NCI-H1930 (cell line): Measurements from ENCODE around the gene DCAF8.

ENCODE experiments used
- DNase-seq, 2 experiments: peaks; one replicate each; lab custom pipeline; 2025; lab: John Stamatoyannopoulos, UW

Gene DCAF8

DNA sequence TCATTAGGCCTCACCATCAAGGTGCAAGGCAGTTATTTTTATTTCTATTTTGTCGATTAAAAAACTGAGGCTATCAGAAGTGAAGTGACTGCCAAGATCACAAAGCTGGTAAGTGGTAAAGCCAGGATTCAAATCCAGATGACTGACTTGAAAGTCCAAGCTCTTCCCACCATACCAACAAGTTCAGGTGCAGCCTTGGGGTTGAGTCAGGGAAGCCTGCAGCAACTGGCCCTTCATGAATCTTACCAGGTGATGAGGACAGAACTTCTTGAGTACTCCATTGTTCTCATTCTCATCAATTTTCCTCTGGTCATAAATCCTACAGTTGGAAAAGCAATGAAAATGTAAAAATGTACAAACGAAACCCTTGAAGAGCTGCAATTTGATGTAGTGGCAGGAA lies 37.0 kb downstream of the DCAF8 start:
- no peak for DNase-seq

DNA sequence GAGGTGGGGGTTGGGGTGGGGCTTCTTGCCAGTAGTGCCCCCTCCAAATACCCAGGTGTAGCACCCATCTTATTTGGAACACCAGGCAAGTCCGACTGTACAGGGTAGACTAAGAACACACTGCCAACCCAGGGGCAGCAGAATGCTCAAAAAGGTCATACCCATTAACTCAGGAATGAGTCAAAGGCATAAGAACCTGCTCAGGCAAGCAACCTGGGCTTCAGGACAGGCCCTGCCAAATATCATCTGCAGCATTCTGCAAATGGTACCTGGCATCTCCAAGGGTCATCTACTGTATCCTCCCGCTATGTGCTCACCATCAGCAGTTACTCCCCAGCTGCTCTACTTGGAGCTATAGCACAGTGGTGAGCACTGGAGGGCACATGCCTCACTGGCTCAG lies 37.7 kb downstream of the DCAF8 start:
- DNase-seq: no peak

DNA sequence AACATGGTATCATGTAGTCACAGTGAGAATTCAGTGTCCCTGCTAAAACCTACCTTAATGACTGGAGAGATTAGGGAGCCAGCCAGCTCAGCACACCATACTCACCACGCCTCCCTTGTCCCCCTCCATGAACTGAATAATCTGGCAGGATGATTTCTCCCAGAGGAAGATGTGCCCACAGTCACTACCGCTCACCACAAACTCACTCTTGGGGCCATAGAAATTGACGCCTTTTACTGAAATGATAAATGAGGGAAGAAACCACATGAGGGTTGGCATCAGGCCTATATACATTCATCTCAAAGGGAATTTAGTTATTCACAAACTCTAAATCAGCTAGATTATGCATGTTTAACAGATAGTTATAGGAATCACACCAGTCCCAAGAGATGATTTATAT lies 39.8 kb downstream of the DCAF8 start:
- no peak for DNase-seq

DNA sequence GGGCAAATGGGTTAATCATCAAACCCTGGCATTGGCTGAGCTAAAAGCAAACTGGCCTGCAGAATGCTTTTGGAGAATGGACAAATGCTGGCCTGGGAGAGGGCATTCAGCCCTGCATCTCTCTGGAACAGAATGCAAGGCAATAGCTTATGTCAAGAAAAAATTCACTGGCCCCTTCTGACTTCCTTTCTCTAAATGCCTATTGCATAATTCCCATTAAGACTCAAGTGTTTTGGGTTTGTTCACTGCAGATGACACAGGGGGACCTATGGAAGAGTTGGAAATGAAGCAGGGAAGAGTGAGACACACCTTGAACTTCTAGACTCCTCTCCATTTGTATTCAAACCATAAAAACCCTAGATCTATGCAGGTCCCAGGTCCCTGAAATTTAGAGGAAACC lies 41.3 kb downstream of the DCAF8 start:
- DNase-seq: no peak

DNA sequence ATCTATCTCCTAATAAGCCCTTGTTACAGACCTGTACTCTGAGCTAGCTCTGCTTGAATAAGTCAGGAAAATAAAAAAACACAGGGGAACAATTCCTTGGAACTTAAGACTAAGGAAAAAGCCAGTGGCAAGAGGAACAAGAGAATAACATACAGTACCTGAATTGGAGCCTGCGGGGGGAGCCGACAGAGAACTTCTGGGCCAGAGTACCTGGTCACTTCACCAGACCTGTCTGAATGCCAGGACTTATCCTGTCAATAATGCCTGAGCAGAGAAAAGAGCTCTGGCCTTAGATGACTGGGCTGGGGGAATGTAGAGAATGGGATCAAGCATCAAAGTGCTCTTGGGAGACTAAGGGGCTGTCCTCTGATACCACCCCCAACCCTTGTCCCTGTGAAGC lies 42.0 kb downstream of the DCAF8 start:
- DNase-seq: no peak

DNA sequence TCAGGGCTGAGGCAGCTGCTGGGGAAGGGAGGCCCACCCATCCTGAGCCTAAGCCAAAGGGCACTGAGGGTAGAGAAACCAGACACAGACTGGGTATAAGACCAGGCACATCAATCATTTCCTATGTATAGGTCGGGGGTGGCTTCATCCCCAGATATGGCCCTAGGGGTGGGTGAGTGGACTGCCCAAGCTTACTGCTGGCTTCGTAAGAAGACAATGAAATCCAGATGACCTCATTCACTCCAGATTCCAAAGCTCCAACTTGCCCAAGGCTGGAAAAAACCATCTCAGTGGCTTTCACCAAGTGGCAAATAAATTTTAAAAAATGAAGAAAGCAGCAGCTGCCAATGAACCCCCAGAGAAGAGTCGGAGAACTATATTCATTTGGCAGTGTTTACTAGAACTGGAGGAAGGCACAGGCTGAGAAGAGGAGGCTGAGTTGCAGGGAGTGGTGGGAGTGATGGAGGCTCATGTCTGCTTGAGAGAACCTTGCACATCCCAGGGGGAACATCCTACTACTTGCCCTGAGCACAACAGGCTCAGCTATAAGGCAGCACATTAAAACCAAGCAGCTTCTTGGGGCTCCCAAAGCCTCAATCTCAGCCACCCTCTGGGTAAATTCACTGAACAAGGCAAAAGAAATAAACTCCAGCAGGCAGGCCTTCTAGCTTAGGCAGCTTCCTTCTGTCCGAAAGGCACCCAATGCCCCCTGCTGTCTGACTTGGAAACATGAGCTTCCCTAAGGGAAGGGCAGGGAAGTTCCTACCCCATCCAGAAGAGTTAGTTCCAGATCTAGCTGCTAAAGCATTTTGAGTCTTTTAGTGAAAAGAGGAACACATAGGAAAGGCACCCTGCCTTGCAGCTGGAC lies 43.1 kb downstream of the DCAF8 start:
- no peak for DNase-seq

DNA sequence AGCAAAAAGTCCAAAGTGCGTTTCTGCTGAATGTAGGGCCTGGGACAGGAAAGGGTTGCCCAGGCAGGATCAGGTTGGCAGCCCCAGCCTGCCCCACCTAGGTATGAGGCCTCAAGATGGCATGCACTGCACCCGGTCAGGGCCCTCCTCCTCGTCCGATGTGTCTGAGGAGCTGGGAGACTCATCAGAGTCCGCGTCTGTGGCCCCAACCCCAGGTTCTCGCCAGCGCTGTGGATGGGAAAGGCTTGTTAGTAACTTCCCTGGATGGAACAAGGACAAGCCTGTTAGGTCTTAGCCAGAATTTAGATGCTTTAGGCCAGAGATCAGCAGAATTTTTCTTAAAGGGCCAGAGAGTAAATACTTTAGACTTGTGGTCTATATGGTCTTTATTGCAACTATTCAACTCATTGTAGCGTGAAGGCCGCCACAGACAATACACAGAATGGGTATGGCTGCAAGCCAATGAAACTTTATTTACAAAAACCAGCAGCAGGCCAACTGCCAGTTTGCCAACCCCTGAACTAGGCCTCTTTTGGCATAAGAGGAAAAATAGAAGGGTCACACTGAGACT lies 44.8 kb downstream of the DCAF8 start:
- no peak for DNase-seq

DNA sequence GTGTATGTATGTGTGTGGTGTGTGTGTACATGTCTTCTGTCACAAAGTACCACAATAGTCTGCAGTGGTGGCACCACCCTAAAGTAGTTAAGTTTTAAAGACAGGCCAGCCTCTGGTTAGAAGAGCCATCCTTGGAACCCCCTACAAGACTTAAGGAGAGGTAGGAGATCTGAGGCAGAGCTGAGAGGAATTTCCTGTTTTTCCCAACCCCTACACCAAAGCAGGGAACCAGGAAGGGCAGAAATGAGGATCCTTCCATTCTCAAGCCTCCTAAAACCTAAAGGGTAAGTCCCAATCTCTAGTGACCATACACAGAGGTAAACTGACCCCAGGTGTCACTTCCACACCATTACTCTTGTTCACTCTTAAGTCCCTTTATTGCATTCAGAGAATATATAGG lies 46.0 kb downstream of the DCAF8 start:
- no peak for DNase-seq

DNA sequence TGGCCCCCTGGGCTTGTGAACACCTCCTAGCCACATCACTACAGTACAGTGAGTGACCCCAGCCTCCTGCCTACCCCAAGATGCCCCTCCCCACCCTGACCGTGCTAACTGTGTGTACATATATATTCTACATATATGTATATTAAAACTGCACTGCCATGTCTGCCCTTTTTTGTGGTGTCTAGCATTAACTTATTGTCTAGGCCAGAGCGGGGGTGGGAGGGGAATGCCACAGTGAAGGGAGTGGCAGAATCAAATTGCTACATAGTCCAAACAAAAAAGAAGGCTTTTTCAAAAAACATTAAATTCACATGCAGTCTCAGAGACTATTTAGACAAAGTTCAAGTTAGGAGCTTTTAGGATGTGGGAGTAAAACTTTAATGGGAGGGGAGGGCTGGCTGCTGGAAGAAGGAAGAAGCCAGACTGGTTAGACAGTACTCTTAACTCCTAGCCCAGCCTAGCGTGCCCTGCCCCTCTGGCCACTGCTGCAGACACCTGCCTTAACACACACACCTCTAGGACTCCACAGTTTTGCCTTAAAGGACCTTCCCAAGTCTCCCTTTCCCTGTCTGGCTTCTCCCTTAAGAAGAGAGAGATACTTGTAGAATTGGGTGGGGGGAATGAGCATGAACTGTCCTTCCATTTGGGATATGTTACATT lies 47.7 kb downstream of the DCAF8 start:
- no peak for DNase-seq

DNA sequence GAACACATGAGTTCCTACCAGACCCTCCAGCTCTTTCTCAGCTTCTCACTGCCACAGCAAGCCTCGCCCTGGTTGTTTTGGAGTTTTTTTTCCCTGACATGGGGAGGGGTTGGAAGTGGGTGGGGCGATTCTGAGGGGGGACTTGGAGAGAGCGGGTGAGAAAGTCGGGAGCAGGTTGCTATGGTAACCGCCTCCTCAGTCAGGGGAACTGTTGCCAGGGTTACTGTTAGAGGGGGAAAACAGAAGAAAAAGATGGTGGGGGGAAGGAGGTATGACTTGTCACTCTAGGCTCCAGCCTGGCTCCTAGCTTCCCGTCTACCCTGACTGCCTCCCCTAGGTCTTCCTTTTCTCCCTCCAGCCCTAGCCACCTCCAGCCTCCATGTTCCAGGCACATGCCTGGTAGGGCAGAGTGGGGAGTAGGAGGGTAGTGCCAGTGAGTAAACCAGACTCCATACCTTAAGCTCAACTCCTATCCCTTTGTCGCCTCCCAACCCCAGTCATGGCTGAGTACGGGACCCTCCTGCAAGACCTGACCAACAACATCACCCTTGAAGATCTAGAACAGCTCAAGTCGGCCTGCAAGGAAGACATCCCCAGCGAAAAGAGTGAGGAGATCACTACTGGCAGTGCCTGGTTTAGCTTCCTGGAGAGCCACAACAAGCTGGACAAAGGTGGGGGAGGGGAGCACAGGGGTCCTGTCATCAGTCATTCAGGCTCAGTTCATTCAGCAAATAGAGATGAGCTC lies 51.1 kb downstream of the DCAF8 start:
- DNase-seq: no peak

DNA sequence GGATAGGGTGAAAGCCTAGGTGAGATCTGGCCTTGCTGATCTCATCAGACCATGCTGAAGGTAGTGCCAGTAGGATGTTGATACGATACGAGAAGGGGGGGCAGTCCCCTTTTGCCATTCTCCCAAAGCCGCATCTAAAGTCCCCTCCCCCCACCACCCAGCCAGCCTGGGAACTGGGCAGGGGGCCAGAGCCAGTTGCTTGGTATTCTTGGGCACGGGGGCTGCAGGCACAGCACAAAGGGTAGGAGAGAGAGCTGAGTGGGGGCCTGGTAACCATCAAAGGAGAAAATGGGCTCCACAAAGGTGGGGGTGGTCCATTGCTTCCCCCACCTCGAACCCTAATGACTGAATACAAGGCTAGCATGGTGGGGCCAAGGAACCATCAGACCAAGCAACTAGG lies 51.8 kb downstream of the DCAF8 start:
- DNase-seq: no peak

DNA sequence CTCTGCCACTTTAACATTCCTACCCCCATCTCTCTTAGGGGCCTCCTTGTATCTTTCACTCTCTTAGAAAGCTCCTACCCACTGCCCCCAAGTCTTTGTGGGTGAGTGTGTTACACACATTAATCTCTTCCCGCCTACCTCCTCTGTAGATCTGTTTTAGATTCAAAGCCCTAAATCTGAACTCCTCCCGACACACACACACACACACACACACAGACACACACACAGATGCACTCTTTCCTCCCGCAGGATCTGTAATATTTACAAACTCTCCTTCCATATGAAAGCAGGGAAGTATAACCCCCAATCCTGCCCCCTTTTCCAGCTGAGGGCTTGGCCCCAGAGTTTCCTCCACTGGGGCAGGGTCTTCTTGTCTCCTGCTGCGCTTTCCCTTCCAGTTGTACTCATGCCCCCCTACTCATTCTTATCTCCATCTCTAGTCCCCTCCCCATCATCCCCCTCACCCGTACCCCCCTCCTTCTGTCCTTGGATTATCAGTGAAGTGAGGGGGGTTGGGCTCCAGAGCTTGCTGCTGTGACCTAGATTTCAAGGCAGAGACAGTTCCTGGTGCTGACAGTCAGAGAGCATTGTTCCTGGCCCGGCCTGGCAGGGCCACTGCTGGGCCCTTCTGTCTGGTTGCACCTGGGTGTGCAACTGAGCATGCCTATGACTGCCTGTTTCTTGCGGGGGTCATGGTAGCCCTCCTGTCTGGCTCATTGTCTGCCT lies 52.9 kb downstream of the DCAF8 start:
- DNase-seq: no peak

DNA sequence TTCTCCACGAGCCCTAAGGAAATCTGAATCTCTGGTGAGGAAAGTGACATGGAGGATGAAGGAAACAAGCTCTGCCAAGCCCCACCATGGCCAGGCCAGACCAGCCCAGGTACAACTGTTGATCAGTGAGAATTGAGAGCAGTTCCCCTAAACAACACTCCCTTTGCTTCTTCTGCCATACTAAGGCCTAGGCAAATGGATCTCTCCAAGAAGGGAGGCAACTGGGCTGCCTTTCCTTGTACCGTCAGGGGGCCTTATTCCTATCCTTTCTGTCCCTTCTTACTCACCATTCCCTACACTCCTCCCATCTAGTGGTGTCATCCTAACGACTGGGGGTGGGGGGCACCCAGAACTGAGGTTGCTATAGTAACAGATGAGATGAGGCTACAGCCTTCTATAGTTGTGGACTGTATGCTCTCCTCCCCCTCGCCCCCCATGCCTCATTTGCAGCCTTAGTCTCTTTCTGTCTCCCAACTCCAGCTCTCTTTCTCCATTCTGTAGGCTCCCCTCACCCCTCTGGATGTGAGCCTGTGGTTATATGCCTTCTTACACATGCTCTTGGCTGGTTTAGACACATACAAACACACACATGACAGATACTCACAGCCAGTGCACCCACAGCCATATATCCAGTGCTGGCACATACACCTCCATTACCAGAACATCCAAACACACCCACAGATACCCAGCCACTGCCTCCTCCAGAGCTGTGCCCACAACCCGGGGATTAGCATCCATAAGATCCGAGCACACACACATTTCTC lies 53.6 kb downstream of the DCAF8 start:
- DNase-seq: no peak

DNA sequence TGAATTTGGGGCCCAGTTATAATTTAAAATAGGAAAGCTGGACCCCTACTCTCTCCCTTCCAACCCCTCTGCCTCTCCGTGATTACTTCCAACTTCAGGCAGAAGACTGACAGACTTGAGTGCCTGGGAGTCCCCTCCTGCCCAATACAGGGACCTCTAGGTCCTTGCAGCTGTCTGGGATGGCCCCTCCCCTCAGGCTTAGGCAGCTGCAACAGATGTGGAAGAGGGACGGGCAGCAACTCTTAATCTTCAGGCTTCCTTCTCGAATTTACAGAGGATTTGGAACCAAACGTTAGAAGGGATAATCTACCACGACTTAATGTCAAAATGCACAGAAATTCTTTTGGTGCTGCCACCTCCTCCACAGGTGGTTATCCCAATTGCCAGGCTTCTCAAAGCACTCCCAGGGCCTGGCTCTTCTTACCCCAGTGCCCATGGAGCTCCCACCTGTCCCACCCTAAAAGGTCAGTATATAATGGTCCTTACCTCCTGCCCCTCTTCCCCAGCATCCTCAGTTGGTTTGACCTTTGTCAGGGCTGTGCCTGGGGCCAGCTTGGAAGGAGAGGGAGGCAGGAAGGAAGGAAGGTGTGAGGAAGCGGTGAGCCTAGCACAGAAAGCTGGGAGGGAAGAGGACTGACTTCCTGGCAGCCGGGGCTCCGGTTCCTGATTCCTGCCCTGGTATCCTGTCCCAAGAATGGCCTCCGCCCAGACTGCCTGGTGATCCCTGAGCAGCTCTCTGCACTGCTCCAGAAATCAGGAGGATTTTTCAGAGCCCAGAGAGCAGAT lies 54.4 kb downstream of the DCAF8 start:
- no peak for DNase-seq

DNA sequence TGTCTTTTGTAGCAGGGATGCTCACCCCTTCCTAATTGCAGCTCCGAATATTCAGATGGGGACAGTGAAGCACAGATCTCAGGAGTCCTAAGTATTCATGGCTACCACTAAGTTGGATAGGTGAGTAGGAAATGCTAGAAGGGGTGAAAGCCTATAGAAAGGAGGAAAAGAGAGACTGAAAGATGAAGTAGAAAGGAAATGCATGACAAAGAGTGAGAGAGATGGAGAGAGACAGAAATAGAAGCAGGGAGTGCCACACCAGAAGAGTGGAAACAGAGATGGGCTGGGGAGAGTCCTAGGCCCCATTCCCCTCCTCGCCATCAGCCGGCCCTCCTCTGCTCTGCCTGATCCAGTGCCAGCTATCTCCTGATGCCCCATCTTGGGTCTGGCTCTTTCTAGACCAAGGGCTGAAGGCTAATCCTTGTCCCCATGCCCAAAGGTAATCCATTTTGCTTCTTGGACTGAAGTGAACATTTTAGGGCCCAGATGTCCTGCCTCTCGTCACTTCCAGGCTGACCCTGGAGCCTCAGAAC lies 55.2 kb downstream of the DCAF8 start:
- DNase-seq: no peak

DNA sequence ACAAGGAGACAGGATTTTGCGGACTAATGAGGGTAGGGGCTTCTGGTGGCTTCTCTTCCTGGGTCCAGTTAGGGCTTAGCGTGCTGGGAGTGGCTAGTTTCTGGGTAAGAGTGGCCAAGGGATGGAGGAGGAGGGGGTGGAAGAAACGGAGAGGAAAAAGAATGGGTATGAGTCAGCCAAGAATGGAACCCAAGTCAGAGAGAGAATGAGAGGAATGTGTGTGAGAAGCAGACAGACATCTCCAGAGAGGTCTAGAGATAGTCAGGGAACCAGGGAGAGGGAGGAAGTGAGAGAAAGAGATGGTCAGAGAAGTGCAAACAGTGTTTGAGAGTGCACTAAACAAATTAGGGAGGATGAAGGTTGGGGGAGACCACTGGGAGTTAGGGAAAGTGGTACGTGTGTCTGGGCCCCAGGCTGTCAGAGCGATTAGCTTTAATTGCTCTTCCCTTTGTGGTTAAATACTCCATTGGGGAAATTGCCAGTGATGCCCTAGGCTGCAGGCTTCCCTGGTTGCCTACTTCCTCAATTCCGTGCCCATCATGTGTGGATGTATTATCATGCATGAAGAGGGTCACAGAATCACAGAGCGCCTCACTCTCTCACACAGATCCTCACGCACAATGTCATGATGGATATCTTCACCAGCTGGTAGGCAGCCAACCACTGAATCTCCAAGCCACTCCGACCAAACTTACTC lies 55.8 kb downstream of the DCAF8 start:
- DNase-seq: no peak

DNA sequence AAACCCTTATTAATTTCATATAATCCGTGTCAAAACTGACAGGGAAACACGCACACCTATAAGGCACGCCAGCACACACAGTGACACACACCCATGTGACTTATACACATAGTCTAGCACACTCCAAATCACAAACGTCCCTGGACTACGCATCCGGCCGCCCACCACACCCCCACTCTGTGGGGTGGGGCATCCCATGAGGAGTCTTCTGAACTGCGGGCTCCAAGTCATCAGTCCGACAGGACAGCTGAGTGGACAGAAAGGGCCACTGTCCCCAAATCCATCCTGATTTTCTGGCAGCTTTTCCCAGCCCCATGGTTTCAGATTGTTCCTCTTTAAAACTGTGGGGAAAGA lies 56.3 kb downstream of the DCAF8 start:
- no peak for DNase-seq

DNA sequence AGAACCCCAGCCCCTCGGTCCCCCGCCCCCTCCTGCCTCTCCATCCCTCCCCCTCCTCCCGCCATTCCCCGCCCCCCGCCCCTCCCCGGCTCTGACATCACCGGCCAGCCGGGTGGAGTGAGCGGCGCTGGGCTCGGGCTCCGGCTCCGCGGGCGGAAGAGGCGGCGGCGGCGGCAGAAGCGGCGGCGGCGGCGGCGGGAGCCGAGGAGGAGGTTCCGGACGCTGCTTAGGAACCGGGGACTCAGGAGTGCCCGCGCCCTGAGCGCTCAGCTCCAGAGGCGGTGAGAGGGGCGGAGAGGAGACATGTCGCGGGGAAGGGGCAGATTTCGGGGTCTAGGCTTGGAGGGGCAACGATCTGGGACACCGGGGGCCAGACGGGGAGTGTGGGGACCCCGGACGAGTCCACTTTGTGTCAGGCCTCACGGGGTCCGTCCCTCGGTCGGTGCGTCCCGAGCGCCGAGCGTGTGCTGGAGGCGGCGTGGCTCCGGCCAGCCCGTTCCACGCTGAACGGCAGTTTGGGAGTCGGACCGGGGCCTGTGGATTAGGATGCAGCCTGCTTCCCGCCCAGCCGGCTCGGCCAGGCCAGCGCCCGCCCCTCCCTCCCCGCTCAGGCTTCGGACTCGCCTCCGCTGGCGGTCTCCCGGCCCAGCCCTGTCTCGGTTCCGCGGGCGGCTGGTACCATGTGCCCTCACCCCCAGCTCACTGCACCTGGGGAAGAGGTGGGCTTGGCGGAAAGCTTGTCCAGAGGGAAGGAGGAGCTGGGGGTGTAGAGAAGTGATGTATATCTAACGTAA lies 56.9 kb downstream of the DCAF8 start, which contains the start of gene PEA15:
Gene PEA15 (plus strand): TSS at position 143 of the 794 bp plus-strand sequence. CDS start 6,161 bp downstream, outside the sequence.
- DNase-seq: peak; percentile 44 to 61
